ENCODE results near the gene CFI. TPM values are rescaled to one million over a fixed set of nuclear protein-coding genes. Genes with fewer than 3 reads are reported as not detected.

Gene CFI
- total RNA-seq, 1 donor from 2014 or later: not detected

DNA sequence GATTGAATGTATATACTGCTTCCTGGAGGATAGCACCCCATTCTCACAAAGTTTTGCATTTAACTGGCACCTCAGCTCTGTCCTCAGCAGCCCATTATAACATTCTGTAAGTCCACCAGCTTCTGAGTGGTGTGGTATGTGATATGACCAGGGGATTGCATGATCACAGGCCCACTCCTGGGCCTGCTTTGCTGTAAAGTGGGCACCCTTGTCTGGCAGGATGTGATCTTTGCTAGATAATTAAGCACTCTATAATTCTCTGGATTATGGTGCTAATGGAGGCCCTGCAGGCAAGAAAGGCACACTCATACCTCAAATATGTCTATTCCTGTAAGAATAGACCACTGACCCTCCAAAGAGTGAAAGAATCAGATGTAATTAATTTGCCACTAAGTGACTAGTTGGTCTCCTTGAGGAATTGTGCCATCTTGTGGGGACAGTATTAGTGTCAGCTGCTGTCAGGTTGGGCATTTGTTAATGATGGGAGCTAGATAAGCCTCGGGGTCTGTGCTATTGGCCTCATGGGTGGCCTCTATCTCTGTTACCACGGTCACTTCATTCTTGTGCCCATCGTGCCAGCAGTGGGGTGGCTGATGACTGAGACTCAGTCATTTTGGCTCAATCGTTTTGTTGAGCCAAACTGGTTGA, 2.2 kb upstream of the CFI start:
- no peaks in the 10 kb centered on the region for H3K36me3 ChIP-seq
- no peak overlapping the region for H3K27ac ChIP-seq
- H4K20me1 ChIP-seq (ENCODE audit: low read depth): no peaks in the 10 kb centered on the region
- H3K4me3 ChIP-seq: no peak overlapping the region
- H3F3A ChIP-seq (ENCODE audit: low read depth): no peaks in the 10 kb centered on the region
- no peak overlapping the region for H3K9ac ChIP-seq
- Mint-ChIP-seq H3K36me3 (no peaks in the 10 kb centered on the region), H3K4me1 (no peaks in the 10 kb centered on the region), H3K27me3 (ENCODE audit: insufficient read depth, low read depth) (no peaks in the 10 kb centered on the region), H3K4me3 (no peak overlapping the region), H3K9me3 (no peaks in the 10 kb centered on the region), H3K27ac (no peak overlapping the region)
- no peak overlapping the region for H2AFZ ChIP-seq (replicated peaks)
- no peaks in the 10 kb centered on the region for H3K79me2 ChIP-seq (ENCODE audit: low read depth)
- H3K4me2 ChIP-seq: no peak overlapping the region
- H3K9me3 ChIP-seq (ENCODE audit: low read depth): no peaks in the 10 kb centered on the region
- H3K4me1 ChIP-seq: no peaks in the 10 kb centered on the region
- DNase-seq (ENCODE audit: low spot score): peak; percentile 73
- H3K27me3 ChIP-seq: no peaks in the 10 kb centered on the region
- no peak for TF ChIP-seq EZH2phosphoT487 (IDR thresholded peaks at IDR 0.05)
- TF ChIP-seq, protein P1, sequence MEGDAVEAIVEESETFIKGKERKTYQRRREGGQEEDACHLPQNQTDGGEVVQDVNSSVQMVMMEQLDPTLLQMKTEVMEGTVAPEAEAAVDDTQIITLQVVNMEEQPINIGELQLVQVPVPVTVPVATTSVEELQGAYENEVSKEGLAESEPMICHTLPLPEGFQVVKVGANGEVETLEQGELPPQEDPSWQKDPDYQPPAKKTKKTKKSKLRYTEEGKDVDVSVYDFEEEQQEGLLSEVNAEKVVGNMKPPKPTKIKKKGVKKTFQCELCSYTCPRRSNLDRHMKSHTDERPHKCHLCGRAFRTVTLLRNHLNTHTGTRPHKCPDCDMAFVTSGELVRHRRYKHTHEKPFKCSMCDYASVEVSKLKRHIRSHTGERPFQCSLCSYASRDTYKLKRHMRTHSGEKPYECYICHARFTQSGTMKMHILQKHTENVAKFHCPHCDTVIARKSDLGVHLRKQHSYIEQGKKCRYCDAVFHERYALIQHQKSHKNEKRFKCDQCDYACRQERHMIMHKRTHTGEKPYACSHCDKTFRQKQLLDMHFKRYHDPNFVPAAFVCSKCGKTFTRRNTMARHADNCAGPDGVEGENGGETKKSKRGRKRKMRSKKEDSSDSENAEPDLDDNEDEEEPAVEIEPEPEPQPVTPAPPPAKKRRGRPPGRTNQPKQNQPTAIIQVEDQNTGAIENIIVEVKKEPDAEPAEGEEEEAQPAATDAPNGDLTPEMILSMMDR (IDR thresholded peaks at IDR 0.05): peak; percentile 66

DNA sequence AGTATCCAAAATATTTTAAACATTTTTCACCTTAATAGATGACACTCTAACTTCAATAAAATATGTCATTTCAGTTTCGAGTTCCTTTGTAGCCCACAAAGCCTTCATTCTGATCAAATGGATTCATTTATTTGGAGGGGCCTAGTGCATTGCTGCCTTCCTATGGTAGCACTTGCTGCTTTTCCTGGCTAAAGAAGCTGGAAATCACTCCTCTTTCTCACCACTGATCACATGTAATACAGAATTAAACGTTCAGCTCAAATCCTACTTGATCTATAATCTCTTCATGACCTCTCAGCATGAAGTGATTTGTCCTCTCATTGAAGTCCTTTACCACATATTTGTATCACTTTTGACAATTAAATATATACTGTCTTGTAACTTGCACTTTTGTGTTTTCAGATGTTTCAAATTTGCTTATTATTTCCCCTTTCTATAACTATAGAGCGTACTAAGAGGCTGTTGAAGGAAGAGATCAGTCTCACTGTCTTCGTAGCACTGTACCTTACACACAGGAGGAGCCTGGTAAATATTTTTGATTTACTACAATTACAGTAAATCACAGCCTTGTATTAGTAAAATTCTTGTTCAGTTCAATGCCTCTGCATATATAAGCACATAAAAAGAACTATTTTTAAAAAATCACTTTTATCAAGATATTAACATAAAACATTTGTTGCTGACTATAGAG, 555 bp downstream of the CFI start:
- Histone ChIP-seq H3K36me3 (no peaks in the 10 kb centered on the region), H3K79me2 (ENCODE audit: low read depth) (no peaks in the 10 kb centered on the region), H2AFZ (replicated peaks) (no peak overlapping the region), H3F3A (ENCODE audit: low read depth) (no peaks in the 10 kb centered on the region), H3K27me3 (no peaks in the 10 kb centered on the region), H4K20me1 (ENCODE audit: low read depth) (no peaks in the 10 kb centered on the region), H3K27ac (no peak overlapping the region), H3K4me2 (no peak overlapping the region), H3K4me1 (no peaks in the 10 kb centered on the region), H3K9ac (no peak overlapping the region), H3K9me3 (ENCODE audit: low read depth) (no peaks in the 10 kb centered on the region), H3K4me3 (no peak overlapping the region)
- Mint-ChIP-seq H3K27ac (no peak overlapping the region), H3K4me3 (no peak overlapping the region), H3K9me3 (peaks cover 8% of the 10 kb centered on the region), H3K27me3 (ENCODE audit: insufficient read depth, low read depth) (no peaks in the 10 kb centered on the region), H3K4me1 (no peaks in the 10 kb centered on the region), H3K36me3 (no peaks in the 10 kb centered on the region)
- TF ChIP-seq EZH2phosphoT487 (IDR thresholded peaks at IDR 0.05): no peak
- TF ChIP-seq EZH2 (IDR thresholded peaks at IDR 0.05): no peak
- TF ChIP-seq, protein P1 (IDR thresholded peaks at IDR 0.05): no peak
- DNase-seq (ENCODE audit: low spot score): no peak

DNA sequence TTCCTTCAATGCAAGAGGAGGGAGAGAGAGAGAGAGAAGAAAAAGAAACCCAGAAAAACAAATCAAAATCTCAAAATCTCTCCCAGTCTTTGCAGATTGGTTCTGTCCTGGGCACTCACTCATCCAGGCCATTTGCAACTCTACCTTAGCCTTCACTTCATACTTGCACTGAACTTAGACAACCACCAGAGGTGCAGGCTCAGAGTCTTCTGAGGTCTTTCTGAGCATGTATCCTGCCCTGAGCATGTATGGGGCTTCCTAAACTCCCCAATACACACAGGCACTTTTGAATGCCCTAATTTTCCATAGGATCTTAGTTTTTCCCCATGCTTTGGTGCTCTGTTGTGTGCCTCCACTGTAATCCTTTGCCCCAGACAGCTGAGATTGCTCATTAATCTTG, 2.9 kb downstream of the CFI start:
- peaks cover 15% of the 10 kb centered on the region for H3K9me3 Mint-ChIP-seq
- H3K36me3 Mint-ChIP-seq: no peaks in the 10 kb centered on the region
- Histone ChIP-seq H3F3A (ENCODE audit: low read depth) (no peaks in the 10 kb centered on the region), H3K27me3 (no peaks in the 10 kb centered on the region), H3K4me2 (no peak overlapping the region), H3K9ac (no peak overlapping the region), H3K79me2 (ENCODE audit: low read depth) (no peaks in the 10 kb centered on the region), H3K9me3 (ENCODE audit: low read depth) (no peaks in the 10 kb centered on the region), H3K4me3 (no peak overlapping the region), H3K36me3 (no peaks in the 10 kb centered on the region), H4K20me1 (ENCODE audit: low read depth) (no peaks in the 10 kb centered on the region), H3K27ac (no peak overlapping the region), H3K4me1 (no peaks in the 10 kb centered on the region), H2AFZ (replicated peaks) (no peak overlapping the region)
- no peaks in the 10 kb centered on the region for H3K27me3 Mint-ChIP-seq (ENCODE audit: insufficient read depth, low read depth)
- H3K27ac Mint-ChIP-seq: no peak overlapping the region
- TF ChIP-seq EZH2phosphoT487 (IDR thresholded peaks at IDR 0.05): no peak
- no peak for TF ChIP-seq EZH2 (IDR thresholded peaks at IDR 0.05)
- no peaks in the 10 kb centered on the region for H3K4me1 Mint-ChIP-seq
- no peak overlapping the region for H3K4me3 Mint-ChIP-seq
- no peak for DNase-seq (ENCODE audit: low spot score)

DNA sequence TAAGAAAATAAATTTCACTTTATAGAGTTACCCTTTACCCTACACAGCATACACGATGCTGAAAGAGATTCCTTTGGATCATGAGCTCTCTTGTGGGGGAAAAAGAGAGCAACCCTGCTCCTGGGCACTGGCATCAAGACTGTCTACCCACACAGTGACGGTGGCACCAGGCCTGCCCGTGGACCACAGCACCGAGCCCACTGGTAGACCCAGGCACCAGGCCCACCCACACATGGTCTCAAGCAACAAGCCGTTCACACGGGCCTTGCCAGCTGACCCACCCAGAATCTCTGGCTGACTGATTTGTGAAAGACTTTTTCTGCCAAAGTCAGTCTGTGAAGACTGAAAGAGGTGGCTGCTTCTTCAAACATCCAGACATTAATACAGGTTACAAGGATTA, 6.7 kb downstream of the CFI start:
- Mint-ChIP-seq H3K27me3 (ENCODE audit: insufficient read depth, low read depth) (no peaks in the 10 kb centered on the region), H3K36me3 (no peaks in the 10 kb centered on the region), H3K4me3 (no peak overlapping the region), H3K4me1 (no peaks in the 10 kb centered on the region), H3K9me3 (peaks cover 15% of the 10 kb centered on the region), H3K27ac (no peak overlapping the region)
- Histone ChIP-seq H3F3A (ENCODE audit: low read depth) (no peaks in the 10 kb centered on the region), H3K9me3 (ENCODE audit: low read depth) (no peaks in the 10 kb centered on the region), H3K4me2 (no peak overlapping the region), H3K27me3 (no peaks in the 10 kb centered on the region), H4K20me1 (ENCODE audit: low read depth) (no peaks in the 10 kb centered on the region), H3K27ac (no peak overlapping the region), H3K36me3 (no peaks in the 10 kb centered on the region), H3K4me1 (no peaks in the 10 kb centered on the region), H3K9ac (no peak overlapping the region), H2AFZ (replicated peaks) (no peak overlapping the region), H3K4me3 (no peak overlapping the region), H3K79me2 (ENCODE audit: low read depth) (no peaks in the 10 kb centered on the region)
- no peak for DNase-seq (ENCODE audit: low spot score)
- TF ChIP-seq, protein P1 (IDR thresholded peaks at IDR 0.05): no peak
- TF ChIP-seq EZH2 (IDR thresholded peaks at IDR 0.05) (no peak), EZH2phosphoT487 (IDR thresholded peaks at IDR 0.05) (no peak)

Measured in neural progenitor cell (in vitro differentiated cells).